Measurements from ENCODE around the gene NCOA7.

DNA sequence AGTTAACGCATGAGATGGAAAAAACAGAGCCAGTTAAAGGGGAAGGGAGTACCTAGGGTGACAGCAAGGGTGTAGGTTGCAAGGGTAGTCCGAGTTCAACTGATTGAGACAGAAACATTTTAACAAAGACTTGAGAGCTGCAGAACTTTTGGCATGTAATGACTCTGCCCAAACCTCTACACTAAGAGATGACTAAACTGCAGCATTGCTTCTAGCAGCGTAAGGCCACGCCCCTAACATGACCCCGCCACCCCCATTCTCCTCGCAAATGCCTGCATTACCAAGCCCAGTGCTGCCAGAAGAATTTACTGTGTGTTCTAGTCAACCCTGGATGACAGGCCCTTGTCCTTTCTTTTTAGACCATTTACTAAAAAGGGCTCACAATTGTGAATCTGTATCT is 159.5 kb downstream of the NCOA7 start:
- TF ChIP-seq, protein P1, sequence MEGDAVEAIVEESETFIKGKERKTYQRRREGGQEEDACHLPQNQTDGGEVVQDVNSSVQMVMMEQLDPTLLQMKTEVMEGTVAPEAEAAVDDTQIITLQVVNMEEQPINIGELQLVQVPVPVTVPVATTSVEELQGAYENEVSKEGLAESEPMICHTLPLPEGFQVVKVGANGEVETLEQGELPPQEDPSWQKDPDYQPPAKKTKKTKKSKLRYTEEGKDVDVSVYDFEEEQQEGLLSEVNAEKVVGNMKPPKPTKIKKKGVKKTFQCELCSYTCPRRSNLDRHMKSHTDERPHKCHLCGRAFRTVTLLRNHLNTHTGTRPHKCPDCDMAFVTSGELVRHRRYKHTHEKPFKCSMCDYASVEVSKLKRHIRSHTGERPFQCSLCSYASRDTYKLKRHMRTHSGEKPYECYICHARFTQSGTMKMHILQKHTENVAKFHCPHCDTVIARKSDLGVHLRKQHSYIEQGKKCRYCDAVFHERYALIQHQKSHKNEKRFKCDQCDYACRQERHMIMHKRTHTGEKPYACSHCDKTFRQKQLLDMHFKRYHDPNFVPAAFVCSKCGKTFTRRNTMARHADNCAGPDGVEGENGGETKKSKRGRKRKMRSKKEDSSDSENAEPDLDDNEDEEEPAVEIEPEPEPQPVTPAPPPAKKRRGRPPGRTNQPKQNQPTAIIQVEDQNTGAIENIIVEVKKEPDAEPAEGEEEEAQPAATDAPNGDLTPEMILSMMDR (IDR thresholded peaks at IDR 0.05), result no peak
- TF ChIP-seq POLR2A (IDR thresholded peaks at IDR 0.05), result no peak

All from testis (tissue), 2 donors.